A673 (cell line): ENCODE results near the gene FBXL22.

Source experiments
- EZH2 ChIP-seq: fragments of 200-600 bp; sonication (generic); IDR thresholded peaks from 2 replicates; pipeline ENCODE4 v1.6.1; 2017; ENCODE audit warnings: borderline replicate concordance, low read depth, mild to moderate bottlenecking, mixed read lengths, antibody characterized with exemption, low read length; ENCODE audit not compliant: poor library complexity, severe bottlenecking
- TF ChIP-seq, protein P1 (sequence below): fragments of 300-800, 200-600 bp; sonication (generic); conservative IDR thresholded peaks from 2 replicates; pipeline ENCODE4 v1.5.1; 2017; ENCODE audit warnings: low read depth, mild to moderate bottlenecking, antibody characterized with exemption, low read length, moderate library complexity, mixed read lengths

DNA sequence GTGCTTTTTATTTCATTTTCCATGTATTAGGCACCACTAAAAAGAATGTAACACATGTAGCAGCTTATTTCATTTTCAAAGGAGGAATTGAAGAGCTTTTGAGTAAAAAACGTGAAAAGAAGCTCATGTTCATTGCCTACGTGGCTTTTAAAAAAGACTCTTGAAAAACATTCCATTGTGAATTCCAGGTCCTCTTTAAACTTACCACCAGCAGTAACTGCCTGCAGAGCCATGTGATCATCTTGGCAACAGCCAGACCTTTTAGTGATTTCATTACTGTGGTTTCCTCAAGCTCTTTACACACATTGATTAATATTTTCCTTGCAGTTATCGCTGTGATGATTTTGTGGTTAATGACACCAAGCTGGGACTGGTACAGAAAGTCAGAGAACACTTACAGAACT, 43.8 kb upstream of the FBXL22 start:
- TF ChIP-seq, protein P1, sequence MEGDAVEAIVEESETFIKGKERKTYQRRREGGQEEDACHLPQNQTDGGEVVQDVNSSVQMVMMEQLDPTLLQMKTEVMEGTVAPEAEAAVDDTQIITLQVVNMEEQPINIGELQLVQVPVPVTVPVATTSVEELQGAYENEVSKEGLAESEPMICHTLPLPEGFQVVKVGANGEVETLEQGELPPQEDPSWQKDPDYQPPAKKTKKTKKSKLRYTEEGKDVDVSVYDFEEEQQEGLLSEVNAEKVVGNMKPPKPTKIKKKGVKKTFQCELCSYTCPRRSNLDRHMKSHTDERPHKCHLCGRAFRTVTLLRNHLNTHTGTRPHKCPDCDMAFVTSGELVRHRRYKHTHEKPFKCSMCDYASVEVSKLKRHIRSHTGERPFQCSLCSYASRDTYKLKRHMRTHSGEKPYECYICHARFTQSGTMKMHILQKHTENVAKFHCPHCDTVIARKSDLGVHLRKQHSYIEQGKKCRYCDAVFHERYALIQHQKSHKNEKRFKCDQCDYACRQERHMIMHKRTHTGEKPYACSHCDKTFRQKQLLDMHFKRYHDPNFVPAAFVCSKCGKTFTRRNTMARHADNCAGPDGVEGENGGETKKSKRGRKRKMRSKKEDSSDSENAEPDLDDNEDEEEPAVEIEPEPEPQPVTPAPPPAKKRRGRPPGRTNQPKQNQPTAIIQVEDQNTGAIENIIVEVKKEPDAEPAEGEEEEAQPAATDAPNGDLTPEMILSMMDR, result no peak
- no peak for TF ChIP-seq EZH2
